Ishikawa (cell line): ENCODE data around the gene ABLIM2.

Source experiments
- CEBPB ChIP-seq: IDR thresholded peaks from 2 replicates; pipeline ENCODE4 v1.6.1; 2012
- EGR1 ChIP-seq: IDR thresholded peaks from 2 replicates; pipeline ENCODE4 v1.6.1; 2012
- EP300 ChIP-seq: IDR thresholded peaks from 2 replicates; pipeline ENCODE4 v1.6.1; 2012; ENCODE audit warnings: borderline replicate concordance
- FOXM1 ChIP-seq: IDR thresholded peaks from 2 replicates; pipeline ENCODE4 v1.6.1; 2012; ENCODE audit warnings: low read depth, borderline replicate concordance
- MAX ChIP-seq: IDR thresholded peaks from 2 replicates; pipeline ENCODE4 v1.6.1; 2012
- RAD21 ChIP-seq: IDR thresholded peaks from 2 replicates; pipeline ENCODE4 v1.6.1; 2012; ENCODE audit warnings: low read depth
- TAF1 ChIP-seq: IDR thresholded peaks from 2 replicates; pipeline ENCODE4 v1.6.1; 2012; ENCODE audit warnings: low read depth, mild to moderate bottlenecking
- TEAD4 ChIP-seq: IDR thresholded peaks from 2 replicates; pipeline ENCODE4 v1.6.1; 2012

- TF ChIP-seq TAF1 (no peak), MAX (no peak), RAD21 (no peak), TEAD4 (no peak), CEBPB (no peak), FOXM1 (no peak), EP300 (no peak), EGR1 (no peak)
Measured at GRCh38 chr4:8026453-8026852, 132.2 kb downstream of the ABLIM2 start.
